MM.1S (cell line): ENCODE results near the gene C2CD3.

Experiments
- DNase-seq: peaks from one replicate; pipeline ENCODE4 v3.0.0-alpha.2; 2015
- H2AFZ ChIP-seq: fragments of 300-600 bp; sonication (generic); 2 replicates; pipeline ENCODE4 v1.6.0; 2016; ENCODE audit warnings: antibody characterized with exemption, low read length
- H3F3A ChIP-seq: fragments of 300-600 bp; sonication (generic); 2 replicates; pipeline ENCODE4 v1.6.1; 2016; ENCODE audit warnings: mild to moderate bottlenecking, antibody characterized with exemption, low read length, moderate library complexity, mixed read lengths; ENCODE audit not compliant: insufficient read depth
- H3K27ac ChIP-seq: fragments of 300-600 bp; sonication (generic); 2 replicates; pipeline ENCODE4 v1.5.1; 2016; ENCODE audit warnings: mild to moderate bottlenecking, low read length
- H3K27me3 ChIP-seq: fragments of 300-600 bp; sonication (generic); replicated peaks from 2 replicates; pipeline ENCODE4 v1.6.0; 2016; ENCODE audit warnings: low read length; ENCODE audit not compliant: insufficient read depth
- H3K36me3 ChIP-seq: fragments of 300-600 bp; sonication (generic); replicated peaks from 2 replicates; pipeline ENCODE4 v1.6.1; 2016; ENCODE audit warnings: mild to moderate bottlenecking, low read length, mixed read lengths; ENCODE audit not compliant: insufficient read depth
- H3K4me1 ChIP-seq: fragments of 300-600 bp; sonication (generic); 2 replicates; pipeline ENCODE4 v1.6.1; 2016; ENCODE audit warnings: low read length, mixed read lengths
- H3K4me2 ChIP-seq: fragments of 300-600 bp; sonication (generic); 2 replicates; pipeline ENCODE4 v1.6.0; 2016; ENCODE audit warnings: low read depth, low read length
- H3K4me3 ChIP-seq: fragments of 300-600 bp; sonication (generic); 2 replicates; pipeline ENCODE4 v1.5.1; 2016; ENCODE audit warnings: low read length, mixed read lengths
- H3K79me2 ChIP-seq: fragments of 300-600 bp; sonication (generic); 2 replicates; pipeline ENCODE4 v1.6.1; 2016; ENCODE audit warnings: mixed run types, low read length, mixed read lengths
- H3K9ac ChIP-seq: fragments of 300-600 bp; sonication (generic); 2 replicates; pipeline ENCODE4 v1.6.1; 2016; ENCODE audit warnings: low read length, mixed read lengths
- H3K9me2 ChIP-seq: fragments of 300-600 bp; sonication (generic); replicated peaks from 2 replicates; pipeline ENCODE4 v1.6.1; 2016; ENCODE audit warnings: mild to moderate bottlenecking, low read length, mixed read lengths; ENCODE audit not compliant: insufficient read depth
- H3K9me3 ChIP-seq: fragments of 300-600 bp; sonication (generic); replicated peaks from 2 replicates; pipeline ENCODE4 v1.6.1; 2016; ENCODE audit warnings: mild to moderate bottlenecking, low read length, mixed read lengths; ENCODE audit not compliant: insufficient read depth
- H4K20me1 ChIP-seq: fragments of 300-600 bp; sonication (generic); 2 replicates; pipeline ENCODE4 v1.6.1; 2016; ENCODE audit warnings: mild to moderate bottlenecking, low read length, moderate library complexity, mixed read lengths; ENCODE audit not compliant: insufficient read depth
- EZH2 ChIP-seq: fragments of 300-600 bp; sonication (generic); optimal IDR thresholded peaks from 2 replicates; pipeline ENCODE3; 2017; ENCODE audit warnings: low read depth, mild to moderate bottlenecking, antibody characterized with exemption, low read length, mixed read lengths
- EZH2phosphoT487 ChIP-seq: fragments of 300-600 bp; sonication (generic); IDR thresholded peaks from 2 replicates; pipeline ENCODE4 v1.6.1; 2018; ENCODE audit warnings: antibody characterized with exemption, low read length
- TF ChIP-seq, protein P1 (sequence below): fragments of 300-600 bp; sonication (generic); IDR thresholded peaks from 2 replicates; pipeline ENCODE4 v1.5.1; 2016; ENCODE audit warnings: antibody characterized with exemption, low read length, mixed read lengths

The C2CD3 gene

DNA sequence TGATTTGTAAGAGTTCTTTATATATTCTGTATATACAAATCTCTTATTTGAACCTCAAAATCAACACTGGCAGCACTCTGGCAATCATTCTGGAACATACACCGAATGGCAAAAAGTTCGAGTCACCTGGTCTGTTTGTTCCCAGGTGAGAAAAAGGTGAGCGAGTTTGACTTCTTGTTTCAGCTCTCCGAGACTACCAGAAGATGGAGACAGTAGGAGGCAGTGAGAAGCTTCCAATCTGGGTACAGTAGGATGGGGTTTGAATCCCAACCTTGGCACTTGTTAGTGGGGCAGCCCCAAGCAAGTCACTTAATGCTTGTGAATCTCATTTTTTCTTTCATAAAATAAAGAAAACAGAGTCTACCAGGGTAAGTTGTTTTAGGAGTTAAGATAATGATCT is 76.4 kb downstream of the C2CD3 start:
- no peak for DNase-seq
- Histone ChIP-seq H3F3A (no peaks in the 10 kb centered on the region), H3K9me2 (no peaks in the 10 kb centered on the region), H3K36me3 (no peaks in the 10 kb centered on the region), H2AFZ (no peak overlapping the region), H3K9me3 (no peaks in the 10 kb centered on the region), H4K20me1 (no peaks in the 10 kb centered on the region), H3K4me3 (no peak overlapping the region), H3K4me2 (no peak overlapping the region), H3K27me3 (no peaks in the 10 kb centered on the region), H3K79me2 (no peaks in the 10 kb centered on the region), H3K27ac (no peak overlapping the region), H3K9ac (no peak overlapping the region), H3K4me1 (no peaks in the 10 kb centered on the region)
- TF ChIP-seq, protein P1, sequence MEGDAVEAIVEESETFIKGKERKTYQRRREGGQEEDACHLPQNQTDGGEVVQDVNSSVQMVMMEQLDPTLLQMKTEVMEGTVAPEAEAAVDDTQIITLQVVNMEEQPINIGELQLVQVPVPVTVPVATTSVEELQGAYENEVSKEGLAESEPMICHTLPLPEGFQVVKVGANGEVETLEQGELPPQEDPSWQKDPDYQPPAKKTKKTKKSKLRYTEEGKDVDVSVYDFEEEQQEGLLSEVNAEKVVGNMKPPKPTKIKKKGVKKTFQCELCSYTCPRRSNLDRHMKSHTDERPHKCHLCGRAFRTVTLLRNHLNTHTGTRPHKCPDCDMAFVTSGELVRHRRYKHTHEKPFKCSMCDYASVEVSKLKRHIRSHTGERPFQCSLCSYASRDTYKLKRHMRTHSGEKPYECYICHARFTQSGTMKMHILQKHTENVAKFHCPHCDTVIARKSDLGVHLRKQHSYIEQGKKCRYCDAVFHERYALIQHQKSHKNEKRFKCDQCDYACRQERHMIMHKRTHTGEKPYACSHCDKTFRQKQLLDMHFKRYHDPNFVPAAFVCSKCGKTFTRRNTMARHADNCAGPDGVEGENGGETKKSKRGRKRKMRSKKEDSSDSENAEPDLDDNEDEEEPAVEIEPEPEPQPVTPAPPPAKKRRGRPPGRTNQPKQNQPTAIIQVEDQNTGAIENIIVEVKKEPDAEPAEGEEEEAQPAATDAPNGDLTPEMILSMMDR = no peak
- TF ChIP-seq EZH2 (no peak), EZH2phosphoT487 (no peak)

DNA sequence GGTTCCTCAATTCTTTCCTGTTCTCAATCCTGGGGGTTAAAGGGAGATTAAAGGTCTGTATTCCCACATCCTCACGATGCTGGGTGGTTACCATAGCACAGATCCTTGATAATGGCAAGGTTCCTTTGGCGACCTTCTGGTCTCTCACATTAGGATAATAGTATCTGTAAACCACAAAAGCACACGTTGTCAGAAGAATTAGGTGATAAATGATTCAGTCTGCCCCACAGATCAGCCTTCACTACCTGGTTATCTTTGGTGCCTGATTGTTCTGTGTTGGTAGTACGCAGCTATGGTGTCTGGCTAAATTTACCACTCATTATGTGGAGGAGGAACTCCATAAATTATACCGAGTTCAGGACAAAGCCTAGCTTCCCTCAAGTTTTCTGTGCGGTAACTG is 78.4 kb downstream of the C2CD3 start:
- Histone ChIP-seq H3F3A (no peaks in the 10 kb centered on the region), H3K79me2 (no peaks in the 10 kb centered on the region), H3K4me2 (no peak overlapping the region), H3K9me2 (no peaks in the 10 kb centered on the region), H4K20me1 (no peaks in the 10 kb centered on the region), H3K4me1 (no peaks in the 10 kb centered on the region), H3K36me3 (no peaks in the 10 kb centered on the region), H3K27ac (no peak overlapping the region), H3K27me3 (no peaks in the 10 kb centered on the region), H3K9me3 (no peaks in the 10 kb centered on the region), H3K9ac (no peak overlapping the region), H2AFZ (no peak overlapping the region), H3K4me3 (no peak overlapping the region)
- DNase-seq = no peak
- TF ChIP-seq EZH2 (no peak), EZH2phosphoT487 (no peak)
- TF ChIP-seq, protein P1 = no peak

- DNase-seq = no peak
- Histone ChIP-seq H3K4me1 (no peaks in the 10 kb centered on the region), H3K9me3 (no peaks in the 10 kb centered on the region), H3K27ac (no peak overlapping the region), H3K9ac (no peak overlapping the region), H3K27me3 (no peaks in the 10 kb centered on the region), H3K36me3 (no peaks in the 10 kb centered on the region), H3K4me3 (no peak overlapping the region), H4K20me1 (no peaks in the 10 kb centered on the region), H3K79me2 (no peaks in the 10 kb centered on the region), H2AFZ (no peak overlapping the region), H3K9me2 (no peaks in the 10 kb centered on the region), H3F3A (no peaks in the 10 kb centered on the region), H3K4me2 (no peak overlapping the region)
- TF ChIP-seq EZH2 = no peak
- no peak for TF ChIP-seq EZH2phosphoT487
- TF ChIP-seq, protein P1 = no peak
These were observed 79.3 kb downstream of the C2CD3 start for GRCh38 chr11:74091549-74091948.
